GM18517 (cell line): ENCODE data around the gene RAB7B.

Experiments used
- ATAC-seq: cut with Tn5 transposase; IDR thresholded peaks from one replicate; pipeline ENCODE4 v1.9.1; 2021; ENCODE audit warnings: mild to moderate bottlenecking, moderate library complexity; ENCODE audit not compliant: unreplicated experiment

Gene RAB7B

DNA sequence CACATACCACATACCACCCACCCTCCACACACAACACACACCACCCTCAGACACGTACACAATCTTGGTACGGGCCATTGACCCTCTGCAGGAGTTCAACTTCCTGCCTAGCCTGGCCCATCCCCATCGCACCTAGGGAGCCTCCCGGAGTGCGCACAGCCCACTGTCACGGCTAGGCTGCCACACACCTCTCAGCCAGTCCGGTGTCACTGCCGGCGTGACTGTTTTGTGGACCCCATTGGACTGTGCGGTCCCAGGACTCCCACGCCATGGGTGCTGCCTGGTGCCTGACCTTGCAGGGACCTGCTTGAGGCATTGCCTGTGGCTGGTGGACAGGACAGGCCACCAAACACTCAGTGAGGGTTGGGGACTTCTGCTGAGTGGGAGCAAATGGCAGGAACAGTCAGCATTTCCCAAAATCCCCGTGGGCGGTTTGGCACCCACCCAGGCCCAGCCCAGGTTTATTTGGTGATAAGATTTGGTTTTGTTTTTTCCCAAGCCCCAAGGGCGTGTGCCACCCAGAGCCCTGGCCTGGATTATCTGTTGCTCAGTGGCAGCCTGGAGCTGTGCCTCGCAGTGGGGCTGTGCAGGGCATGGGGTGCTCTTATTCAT, 27.7 kb downstream of the RAB7B start:
- ATAC-seq, result no peak

DNA sequence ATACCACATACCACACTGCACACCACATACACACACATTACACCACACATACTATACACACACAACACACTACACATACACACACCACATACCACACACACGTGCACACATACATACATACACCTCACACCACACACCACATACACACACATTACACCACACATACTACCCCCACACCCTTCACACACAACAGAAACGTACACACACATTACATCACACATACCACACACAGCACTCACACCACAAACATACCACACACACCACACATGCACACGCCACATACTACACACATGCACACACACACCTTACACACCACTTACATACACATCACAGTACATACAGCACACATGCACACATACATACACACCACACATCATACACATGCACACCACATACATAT, 28.5 kb downstream of the RAB7B start:
- ATAC-seq, result no peak

DNA sequence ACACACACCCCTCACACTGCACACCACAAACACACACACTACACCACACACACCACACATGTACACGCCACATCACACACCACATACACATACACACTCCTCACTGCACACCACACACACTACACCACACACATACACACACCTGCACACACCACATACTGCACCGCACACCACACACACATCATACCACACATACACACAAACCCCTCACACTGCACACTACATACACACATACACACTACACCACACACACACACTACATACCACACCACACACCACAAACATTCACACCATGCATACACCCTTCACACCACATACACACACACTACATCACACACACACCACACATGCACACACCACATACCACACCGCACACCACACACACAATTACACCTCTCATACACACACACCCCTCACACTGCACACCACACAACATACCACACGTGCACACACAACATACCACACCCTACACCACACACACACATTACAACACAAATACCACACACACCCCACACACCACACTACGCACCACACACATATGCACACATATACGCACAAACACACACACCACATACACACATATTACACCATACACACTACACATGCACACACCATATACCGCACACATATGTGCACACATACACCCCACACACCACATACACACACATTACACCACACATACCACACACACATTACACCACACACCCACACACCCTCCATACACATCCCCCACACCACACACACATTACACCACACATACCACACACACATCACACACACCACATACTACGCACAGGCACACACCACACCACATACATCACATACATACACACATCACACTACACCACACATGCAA, 29.6 kb downstream of the RAB7B start:
- ATAC-seq, result no peak

DNA sequence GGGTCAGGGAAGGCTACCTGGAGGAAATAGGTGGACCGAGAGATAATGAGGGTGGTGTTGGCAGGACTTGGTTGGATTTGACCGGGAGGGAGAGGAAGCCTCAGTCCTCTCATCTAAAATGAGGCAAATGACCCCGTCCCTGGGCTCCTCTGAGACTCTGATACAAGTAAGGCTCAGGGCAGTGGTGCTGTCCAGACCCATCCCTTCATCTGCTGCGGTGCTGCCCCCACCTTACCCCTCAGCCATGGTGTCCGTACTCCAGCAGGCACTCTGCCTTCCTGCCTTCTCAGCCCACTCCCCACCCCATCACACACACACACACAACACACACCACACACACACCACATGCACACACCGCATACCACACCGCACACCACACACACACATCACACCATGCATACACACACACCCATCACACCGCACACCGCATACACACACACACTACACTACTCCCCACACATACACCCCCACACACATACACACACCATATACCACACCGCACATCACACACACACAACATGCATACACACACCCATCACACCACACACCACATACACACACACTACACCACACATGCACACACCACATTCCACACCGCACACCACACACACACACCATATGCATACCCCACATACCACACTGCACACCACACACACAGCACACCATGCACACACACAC, 30.6 kb downstream of the RAB7B start:
- no peak for ATAC-seq

DNA sequence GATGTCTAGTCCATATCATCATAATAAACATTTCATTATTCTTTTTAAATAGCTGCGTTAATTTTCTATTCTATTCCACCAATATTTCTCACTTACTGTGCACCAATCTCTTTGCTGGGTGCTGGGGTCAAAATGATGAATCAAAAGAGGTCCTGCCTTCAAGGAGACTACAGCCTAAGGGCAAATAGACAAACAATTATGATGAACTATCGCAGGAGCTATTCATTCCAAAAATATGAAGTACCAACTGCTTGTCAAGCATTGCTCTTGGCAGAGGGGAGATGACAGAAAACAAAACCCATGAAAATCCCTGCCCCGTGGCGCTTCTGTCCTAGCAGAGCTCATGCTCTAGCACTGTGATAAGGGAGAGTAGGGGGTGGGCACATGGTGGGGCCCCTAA, 31.1 kb downstream of the RAB7B start:
- ATAC-seq, result no peak

DNA sequence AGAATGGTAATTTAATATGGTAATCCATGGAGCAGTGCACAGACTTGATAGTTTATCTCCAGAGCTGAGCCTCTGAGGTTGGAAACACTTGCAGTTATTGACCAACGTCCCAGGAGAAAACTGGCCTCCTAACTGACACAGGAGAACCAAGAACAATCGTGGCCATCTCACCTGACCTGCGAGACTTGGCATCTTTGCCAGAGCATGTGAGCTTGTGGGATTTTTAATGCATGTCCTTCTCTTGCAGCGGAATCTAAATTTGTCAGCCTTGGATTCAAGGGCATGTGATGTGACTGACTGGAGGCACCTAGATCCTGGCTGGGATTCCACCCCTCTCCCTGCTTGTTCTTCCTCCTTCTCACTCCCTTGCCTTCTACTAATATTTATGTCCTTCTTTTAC, 32.1 kb downstream of the RAB7B start:
- no peak for ATAC-seq

DNA sequence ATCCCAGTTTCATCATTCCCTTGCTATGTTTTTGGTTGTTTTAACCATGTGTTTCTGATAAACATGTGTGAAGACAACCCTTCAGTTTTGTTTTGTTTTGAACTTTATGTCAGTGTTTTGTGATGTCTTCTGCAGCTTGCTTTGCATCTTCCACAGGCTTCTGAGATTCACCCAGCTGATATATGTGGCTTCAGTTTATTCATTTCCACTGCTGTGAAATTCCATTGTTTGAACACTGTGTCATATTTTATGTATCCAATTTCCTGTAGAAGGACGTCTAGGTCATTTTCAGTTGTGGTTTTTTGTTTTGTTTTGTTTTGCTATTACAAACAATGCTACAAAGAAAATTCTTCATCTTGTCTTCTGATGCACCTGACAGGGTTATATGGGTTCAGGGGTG, 32.7 kb downstream of the RAB7B start:
- ATAC-seq, result no peak

DNA sequence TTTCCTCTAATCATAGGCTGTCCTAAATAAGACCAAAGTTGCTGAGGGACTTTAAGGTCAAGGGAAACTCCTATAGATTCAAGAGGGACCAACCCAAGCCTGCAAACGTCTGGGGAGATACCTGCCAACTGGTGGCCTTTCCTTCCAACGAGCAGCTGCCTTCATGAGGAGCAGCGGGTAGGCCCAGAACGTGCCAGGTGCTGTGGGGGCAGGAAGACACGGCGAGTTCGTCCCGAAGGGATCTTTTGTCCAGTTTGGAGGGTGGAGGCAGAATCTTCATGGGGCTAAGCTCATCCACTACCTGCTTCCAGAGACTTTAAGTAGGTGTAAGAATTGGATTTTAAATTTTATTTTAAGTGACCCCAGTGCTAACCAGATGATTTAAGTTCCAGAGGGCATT, 34.0 kb downstream of the RAB7B start:
- no peak for ATAC-seq

DNA sequence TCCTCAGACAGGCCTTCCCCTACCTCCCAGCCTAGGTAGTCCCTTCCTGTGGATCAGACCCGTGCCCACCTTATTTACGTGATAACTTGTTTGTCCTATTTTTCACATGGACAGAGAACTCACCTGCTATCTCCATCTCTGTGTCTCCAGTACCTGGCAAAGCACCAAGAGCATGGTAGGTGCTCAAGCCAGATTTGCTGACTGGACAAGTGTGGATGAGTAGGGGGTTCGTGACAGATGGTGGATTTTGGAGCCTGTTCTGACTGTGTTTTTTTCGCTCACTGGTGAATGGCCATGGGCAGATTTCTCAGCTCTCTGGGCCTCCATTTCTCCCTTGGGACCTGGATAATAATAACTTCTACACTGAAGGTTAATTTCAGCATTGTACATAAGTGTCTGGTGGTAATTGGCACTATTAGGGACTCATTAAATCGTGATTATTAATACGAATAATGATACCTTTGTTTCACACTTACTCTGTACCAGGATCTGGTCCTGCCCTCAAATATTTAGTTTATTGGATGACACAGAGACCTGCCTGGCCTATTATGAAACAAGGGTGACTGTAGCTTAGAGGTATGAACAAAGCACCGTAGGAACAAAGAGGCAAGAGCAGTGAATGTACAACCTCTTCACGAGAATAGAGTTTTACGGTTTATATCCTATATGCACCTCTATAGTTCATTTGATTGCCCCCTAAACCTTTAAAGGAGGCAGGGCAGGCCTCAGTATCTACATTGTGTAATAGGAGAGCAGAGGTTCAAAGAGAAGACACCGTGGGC, 35.5 kb downstream of the RAB7B start:
- ATAC-seq, result no peak

DNA sequence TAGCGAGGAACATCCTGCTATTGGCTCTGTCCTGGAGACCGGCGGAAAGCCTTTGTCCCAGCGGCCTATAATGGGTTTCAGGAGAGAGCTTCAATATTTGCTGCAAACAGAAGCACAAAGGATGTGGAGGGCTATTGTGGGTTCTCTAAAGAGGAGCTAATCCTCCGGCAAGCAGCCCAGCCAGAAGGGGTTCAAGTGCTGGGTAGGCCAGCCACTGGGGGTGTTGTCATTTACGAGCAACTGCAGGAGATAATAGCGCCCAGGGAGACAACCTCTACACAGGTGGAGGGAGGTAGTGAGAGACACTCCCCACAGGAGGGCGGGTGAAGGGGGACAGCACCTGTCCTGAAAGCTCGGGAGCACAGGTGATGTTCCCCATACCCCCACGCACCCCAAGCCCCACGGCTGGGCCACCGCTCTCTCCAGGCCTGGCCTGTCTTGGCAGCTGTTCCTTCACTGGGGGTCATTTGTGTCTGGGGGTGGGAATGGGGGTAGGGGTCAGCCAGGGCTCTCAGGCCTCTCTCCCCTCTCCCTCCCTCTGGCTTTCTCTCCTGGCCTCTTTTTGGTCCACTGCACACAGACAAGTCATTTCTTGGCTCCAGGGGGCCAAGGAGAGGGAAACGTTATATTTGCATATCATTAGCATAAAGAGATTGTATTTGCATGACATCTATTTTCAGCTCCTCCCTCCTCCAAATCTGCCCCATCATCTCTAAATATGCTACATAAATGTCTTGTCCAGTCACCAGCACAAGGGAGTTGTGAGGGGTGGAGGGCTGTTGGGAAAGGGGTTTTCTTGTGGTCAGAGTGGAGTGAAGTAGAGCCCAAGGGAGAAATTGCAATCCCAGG, 37.9 kb downstream of the RAB7B start:
- ATAC-seq, result no peak

DNA sequence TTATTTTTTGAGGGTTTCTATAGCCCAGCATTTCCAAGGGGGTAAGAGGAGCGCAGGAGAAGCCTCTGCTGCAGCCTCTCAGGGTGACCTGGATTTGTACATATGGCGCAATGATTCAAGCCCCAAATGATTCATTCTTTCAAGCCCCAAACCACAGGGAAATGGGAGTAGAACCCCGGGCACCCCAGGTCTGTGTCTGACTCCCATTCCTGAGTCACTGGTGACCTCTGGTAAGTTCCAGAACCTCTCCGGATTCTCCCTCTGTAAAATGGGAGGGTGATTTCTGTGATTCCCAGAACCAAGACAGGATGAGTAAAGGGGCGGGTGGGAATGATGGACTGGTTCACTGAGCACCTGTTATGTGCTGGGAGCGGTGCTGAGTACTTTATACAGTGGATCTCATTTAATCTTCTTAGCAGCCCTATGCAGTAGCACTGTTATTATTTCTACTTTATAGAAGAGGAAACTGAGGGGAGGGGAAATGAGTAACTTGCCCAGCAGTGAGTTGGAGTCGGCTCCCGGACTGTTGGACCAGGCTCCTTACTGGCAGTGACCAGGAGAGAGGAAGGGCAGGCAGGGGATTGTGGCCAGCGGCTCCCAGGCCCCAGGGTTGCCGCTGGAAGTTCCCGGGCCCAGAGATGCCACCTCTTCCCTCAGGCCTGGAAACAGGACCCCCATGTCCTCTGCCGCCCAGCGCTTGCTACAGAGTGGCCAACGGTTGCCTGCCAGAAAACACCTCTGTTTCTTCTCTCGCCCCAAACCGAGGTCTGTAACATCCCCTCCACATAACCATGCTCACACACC, 39.6 kb downstream of the RAB7B start:
- no peak for ATAC-seq

DNA sequence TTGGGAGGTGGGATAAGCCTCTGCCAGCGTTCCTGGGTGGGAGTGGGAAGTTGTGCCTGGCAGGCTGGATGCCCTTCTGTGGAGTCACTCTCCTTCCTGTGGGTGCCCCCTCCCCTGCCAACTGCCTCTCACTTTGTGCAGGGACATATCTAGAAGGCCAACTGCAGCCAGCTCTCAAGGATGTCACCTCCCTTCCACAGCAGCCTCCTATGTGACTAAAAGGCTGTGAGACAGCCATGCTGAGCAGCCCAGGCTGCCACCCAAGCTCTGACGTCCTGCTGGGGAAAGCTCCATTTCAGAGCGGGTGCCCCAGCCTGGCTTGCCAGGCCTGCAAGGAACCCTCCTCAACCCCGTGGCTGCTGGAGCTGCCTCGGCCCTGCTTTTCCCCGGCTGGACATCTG, 40.4 kb downstream of the RAB7B start:
- no peak for ATAC-seq

DNA sequence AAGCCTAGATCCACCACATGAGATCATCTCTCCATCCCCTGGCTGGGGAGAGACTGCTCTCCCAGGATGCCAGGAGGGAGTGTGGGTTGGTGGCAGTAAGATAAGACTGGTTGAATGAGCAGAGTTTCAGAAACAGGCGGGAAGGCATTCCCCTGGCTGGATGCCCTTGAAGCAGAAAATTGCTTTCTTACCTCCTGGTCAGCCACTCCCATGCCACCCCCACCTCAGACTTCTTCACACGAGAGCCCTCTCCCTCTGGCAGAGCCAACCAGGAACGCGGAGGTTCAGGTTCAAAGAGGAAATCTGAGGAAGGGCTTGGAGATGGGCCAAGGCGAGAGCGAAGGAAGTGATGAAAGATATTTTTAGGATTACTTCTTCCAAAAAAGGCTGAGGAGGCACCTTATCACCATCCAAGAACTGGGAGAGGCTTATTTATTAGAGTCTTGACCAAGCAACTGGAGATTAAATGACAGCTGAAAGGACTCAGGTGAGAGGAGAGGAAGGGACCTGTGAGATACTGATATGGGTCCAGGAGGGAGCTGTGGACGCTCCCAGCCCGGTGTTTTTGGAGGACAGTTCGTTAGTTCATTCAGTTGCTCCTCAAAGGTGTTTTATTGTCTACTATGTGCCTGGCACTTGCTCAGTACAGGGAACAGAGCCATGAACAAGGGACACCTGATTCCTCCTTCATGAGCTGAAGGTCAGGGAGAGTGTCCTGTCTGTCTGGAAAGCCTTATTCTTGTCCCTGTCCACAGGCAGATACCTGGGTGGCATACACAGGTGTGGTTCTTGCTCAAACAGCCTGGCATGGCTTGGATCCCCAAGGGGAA, 41.0 kb downstream of the RAB7B start:
- ATAC-seq, result no peak

DNA sequence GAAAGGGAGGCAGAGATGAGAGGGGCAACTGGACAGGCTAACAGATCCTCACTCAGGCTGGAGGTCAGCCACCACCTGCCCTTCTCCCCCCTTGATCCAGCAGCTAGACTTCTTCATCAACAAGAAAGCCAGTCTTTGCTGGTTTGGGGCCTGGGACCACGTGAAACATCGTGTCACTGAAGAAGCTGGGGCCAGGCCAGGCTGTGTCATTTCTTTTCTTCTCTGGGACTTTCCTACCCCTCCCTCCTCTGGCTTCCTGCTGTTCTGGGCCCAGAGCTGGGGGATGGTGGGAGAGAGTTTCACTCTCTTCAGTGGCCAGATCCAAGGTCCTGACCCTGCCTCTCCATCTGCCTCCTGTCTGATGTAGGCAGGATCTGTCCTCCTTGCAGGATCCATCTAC, 41.8 kb downstream of the RAB7B start:
- ATAC-seq, result no peak

DNA sequence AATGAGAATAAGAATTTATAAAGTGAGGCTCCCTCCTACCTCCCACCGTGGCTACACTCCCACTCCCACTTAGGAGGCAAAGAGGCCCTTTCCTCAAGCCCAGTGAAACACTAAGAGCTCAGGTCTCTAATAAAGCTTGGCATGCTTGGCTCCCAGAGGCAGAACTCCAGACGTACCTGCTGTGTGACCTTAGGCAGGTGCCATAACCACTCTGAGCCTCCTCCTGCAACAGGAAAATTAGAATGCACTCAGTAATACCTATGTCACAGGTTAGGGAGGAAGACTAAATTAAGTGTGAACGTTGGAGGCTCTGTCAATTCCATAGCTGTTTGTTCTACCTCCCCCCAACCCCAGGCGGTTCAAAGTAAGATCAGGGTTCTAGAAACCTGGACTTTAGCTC, 43.4 kb downstream of the RAB7B start:
- ATAC-seq, result no peak

DNA sequence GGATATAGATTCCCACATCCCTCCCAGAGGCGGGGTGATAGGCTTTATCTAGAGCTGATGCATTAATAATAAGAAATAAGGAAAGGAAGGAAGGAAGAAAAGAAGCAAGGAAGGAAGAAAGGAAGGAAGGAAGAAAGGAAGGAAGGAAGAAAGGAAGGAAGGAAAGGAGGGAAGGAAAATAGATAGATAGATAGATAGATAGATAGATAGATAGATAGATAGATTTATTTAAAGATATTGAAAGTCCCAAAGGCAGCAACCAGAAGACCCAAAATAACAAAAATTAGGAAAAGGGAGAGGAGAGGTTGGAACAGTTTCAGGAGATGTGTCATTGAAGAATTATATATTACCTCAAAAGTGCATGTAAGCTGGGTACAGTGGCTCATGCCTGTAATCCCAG, 47.7 kb downstream of the RAB7B start:
- no peak for ATAC-seq

DNA sequence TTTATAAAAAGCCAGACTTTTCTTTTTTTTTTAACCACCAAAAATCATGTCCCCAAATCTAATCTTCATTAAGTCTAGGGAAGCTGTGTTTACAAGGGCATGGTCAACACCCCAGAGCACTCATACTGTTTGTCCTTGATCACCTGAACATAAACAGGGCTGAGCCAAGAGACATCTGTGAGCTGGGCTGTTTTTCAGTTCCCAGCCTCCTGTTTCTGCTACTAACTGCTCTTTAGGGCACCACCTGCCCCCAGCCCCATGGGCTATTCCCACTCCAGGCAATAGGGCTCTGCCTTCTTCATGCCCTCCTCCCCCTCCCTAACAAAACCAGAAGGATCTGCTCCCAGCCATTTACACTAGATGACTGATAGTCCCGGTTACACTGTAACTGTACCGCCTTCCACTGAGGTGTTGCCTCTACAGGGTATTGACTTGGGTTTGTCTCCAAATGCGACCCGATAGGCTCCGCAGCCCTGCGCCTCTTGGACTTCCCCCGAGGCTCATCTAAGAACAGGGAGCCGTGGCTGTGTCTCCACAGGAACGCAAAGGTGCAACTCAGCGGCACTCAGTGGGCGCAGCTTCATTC, 48.3 kb downstream of the RAB7B start:
- no peak for ATAC-seq

DNA sequence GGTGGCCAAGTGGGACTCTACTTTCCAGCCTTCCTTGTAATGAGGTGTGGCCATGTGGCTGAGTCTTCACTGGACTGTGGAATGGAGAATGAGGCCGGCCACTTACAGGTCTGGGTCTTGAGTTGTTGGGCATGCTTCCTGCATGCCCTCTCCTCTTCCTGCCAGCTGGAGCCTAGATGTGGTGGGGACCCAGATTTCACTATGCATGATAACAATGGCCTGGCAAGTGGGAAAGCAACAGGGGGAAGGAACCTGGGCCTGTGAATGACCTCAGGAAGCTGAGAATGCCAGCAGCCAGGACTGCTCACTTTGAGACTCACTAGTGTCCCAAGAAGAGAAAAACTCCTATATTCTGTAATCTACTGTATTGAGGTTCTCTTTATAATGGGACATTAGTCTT, 51.4 kb downstream of the RAB7B start:
- no peak for ATAC-seq
